T1000 (cell line): ENCODE measurements around the gene DHPS.
"Not testable (repeated sequence)": the region's sequence is repeated elsewhere in the genome, so short reads cannot be mapped to it uniquely, and the experiment has no call there.

Source experiments
- DNase-seq: peaks from one replicate; lab custom pipeline; 2025; ENCODE audit warnings: mixed read lengths; lab: John Stamatoyannopoulos, UW

Gene DHPS

GRCh38 chr19:12705654-12706331 is 24.1 kb upstream of the DHPS start:
- DNase-seq, result no peak

DNA sequence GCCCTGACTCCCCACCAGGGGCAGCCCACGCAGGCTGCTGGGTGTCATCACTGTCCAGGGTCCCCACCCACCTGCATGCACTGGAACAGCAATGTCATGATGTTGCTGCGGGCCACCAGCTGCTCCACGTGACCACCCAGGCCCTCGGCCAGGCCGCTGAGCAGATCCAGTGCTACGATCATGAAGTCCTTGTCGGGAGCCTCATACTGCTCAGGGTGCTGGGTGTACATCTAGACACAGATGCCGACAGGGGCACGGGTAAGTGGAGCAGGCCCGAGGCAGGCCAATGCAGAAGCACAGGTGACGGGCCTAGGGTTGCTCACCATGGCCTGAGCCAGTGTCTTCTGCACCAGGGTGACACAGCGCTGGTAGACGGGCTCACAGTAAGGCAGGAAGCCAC is 23.5 kb upstream of the DHPS start:
- no peak for DNase-seq

GRCh38 chr19:12703046-12703445 is 21.4 kb upstream of the DHPS start:
- no peak for DNase-seq

- DNase-seq, result no peak
These were observed 20.1 kb upstream of the DHPS start for GRCh38 chr19:12701596-12702282.

DNA sequence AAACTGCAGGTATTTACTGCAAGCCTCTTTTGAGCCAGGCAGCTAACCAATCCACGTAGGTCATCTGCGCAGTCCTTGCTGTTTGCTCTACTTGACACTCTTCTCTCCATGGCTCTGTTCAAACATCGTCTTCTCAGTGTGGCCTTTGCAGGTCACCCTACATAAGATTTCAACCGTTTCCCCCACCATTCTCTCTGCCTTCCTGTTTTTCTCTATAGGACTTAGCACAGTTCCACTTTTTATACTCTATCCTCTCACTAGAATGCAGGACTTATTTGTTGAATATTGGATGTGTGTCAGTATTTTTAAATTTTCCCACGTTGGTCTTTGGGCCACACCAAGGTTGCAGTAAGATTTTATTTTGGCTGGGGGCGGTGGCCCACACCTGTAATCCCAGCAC is 16.5 kb upstream of the DHPS start:
- no peak for DNase-seq

DNA sequence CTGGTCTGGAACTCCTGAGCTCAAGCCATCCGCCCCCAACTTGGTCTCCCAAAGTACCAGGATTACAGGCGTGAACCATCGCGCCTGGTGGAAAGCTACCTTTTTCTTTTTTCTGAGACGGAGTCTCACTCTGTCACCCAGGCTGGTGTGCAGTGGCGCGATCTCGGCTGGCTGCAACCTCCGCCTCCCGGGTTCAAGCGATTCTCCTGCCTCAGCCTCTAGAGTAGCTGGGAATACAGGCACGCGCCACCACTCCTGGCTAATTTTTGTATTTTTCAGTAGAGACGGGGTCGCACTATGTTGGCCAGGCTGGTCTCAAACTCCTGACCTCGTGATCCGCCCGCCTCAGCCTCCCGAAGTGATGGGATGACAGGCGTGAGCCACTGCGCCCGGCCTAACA is 15.7 kb upstream of the DHPS start:
- DNase-seq, result not testable (repeated sequence)

GRCh38 chr19:12696366-12697335 is 15.0 kb upstream of the DHPS start, which contains the start of gene FBXW9:
TSS of gene FBXW9 (minus strand) at chr19:12696631. CDS start at chr19:12696581, 50 bp downstream.
- peak; percentile 84 for DNase-seq

GRCh38 chr19:12695997-12696365 is 14.3 kb upstream of the DHPS start:
- no peak for DNase-seq

GRCh38 chr19:12695514-12695913 is 13.8 kb upstream of the DHPS start:
- DNase-seq, result no peak

DNA sequence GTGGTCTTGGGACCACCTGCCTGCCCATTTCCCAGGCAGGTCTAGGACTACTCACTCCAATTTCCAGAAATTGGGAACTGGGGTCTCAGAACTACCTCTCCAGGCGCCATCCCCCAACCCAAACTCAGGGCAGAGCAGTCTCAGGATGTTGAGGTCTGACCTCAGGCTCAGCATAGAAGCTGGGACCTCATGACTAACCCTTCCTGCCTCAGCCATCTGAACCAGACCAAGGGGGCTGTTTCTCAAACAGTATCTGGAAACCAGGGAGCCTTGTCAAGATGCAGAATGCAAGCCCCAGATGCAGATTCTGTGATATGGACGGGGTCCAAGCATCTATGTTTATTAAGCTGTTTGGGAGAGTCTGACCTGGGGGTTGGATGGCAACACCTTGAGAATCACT is 13.4 kb upstream of the DHPS start:
- no peak for DNase-seq

GRCh38 chr19:12694641-12695040 is 13.0 kb upstream of the DHPS start:
- no peak for DNase-seq

DNA sequence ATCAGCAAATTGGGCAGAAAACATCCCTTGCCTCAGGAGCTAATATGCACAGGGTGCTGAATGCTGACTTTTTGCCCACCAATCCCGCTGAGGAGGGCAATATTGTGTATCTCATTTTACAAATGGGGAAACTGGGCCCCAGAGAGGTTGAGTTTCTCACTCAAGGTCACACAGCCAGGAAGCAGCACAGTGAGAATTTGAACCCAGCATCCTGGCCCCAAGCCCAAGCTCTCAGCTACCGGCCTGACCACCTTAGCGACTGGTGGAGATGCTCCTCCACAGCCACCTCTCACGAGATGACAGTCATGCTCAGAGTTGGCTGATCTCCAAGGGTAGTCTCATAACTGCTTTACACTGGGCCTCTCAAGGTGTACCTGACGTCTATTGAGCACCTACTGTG is 11.3 kb upstream of the DHPS start:
- no peak for DNase-seq

DNA sequence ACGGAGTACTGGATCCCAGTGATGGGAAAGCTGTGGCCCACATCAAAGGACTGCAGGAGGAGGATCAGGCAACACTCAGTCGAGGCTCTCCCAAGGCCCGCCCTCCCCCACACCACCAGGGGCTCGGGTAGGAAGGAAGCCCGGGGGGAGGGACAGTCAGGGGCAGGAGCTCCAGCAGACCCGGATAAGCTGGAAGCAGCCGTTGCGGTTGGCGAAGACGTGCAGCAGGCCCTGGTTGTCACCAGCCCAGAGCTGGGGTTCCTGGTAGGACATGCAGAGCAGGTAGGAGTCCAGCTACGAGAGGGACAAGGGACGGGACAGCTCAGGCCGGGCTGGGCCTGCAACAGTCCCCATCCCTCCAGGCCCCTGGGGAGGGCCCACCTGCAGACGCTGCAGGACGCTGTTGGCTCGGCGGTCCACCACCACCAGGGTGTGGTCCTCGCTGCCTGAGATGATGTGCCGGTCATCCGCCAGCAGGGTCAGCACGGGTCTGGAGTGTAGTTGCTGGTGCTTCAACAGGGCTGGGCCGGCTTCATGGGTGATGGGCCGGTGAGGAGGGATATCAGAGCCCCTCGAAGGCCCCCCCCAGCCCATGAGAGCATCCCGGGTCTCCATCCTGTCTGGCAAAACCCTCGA is 8.0 kb upstream of the DHPS start:
- DNase-seq, result no peak

- no peak for DNase-seq
These were observed 7.3 kb upstream of the DHPS start for GRCh38 chr19:12689012-12689411.

- DNase-seq, result no peak
These were observed 6.0 kb upstream of the DHPS start, which contains the start of gene GNG14 for GRCh38 chr19:12687496-12688196. TSS of gene GNG14 (plus strand) at chr19:12687998. CDS start at chr19:12688049, 51 bp downstream.

DNA sequence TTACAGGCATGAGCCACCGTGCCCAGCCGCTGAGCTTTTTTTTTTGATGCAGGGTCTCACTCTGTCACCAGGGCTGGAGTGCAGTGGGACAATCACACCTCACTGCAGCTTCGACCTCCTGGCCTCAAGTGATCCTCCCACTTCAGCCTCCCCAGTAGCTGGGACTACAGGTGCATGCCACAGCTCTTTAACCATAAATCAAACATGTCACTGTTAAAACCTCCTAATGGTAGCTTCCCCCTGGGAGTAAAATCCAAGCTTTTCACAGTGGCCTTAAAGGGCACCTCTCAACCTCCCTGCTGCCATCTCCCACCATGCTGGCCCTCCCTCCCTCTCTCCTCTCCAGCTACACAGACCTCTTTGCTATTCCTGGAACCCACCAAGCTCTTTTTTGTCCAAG is 4.2 kb upstream of the DHPS start:
- no peak for DNase-seq

GRCh38 chr19:12680034-12680433 is 1.6 kb downstream of the DHPS start:
- no peak for DNase-seq

DNA sequence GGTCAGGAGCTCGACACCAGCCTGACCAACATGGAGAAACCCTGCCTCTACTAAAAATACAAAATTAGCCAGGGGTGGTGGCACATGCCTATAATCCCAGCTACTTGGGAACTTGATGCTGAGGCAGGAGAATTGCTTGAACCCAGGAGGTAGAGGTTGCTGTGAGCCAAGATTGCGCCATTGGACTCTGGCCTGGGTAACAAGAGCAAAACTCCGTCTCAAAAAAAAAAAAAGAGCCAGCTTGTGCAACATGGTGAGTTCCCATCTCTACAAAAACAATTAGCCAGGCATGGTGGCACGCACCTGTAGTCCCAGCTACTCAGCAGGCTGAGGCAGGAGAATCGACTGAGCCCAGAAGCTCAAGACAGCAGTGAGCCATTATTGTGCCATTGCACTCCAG is 3.6 kb downstream of the DHPS start:
- not testable (repeated sequence) for DNase-seq

DNA sequence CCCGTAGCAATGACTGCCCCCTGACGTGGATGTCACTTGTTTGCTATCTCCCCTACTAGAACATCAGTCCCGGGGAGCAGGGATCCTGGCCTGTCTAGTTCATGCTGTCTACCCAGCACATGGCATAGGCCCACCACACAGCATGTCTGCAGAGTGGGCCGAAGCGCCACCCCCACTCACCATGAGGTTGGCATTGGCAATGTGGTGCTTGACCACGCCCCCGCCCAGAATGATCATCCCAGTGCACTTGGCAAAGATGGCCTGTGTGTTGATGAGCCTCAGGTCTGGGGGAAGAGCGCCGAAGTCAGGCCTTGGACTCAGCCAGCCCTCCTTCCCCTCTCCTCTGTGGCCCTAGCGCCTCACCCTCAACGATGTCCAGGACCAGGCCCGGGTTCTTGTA is 4.8 kb downstream of the DHPS start:
- no peak for DNase-seq

GRCh38 chr19:12676384-12676792 is 5.3 kb downstream of the DHPS start:
- DNase-seq, result peak; percentile 38

DNA sequence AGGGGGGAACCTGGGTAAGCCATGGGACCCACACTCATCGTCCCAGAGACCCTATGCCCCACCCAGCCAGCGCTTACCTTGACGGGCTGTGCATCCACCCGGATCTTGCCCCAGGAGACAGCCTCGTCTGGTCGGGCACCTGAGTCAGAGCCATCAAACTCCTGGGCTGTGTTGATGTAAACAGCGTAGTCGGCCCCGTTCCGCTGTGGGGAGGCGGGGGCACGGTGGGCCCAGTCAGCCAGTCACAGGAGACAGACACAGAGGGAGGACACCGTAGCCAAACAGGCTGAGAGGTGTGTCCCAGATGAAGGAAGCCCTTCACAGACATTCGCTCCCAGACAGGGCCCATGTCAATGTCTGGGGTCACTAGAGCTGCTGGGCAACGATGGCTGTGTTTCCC is 5.7 kb downstream of the DHPS start:
- DNase-seq, result no peak
